Brain microvascular endothelial cell (primary cell): ENCODE results near the gene NCF4.

Source experiments
- DNase-seq: peaks from one replicate; pipeline ENCODE4 v3.0.0-alpha.2; 2020
- H3K27ac ChIP-seq: fragments of 250-450 bp; sonication (Bioruptor Pico); 2 replicates; pipeline ENCODE4 v1.5.1; 2020; ENCODE audit warnings: mild to moderate bottlenecking, moderate library complexity
- H3K27me3 ChIP-seq: fragments of 250-450 bp; sonication (Bioruptor Pico); replicated peaks from 2 replicates; pipeline ENCODE4 v1.5.1; 2020; ENCODE audit warnings: mild to moderate bottlenecking
- H3K36me3 ChIP-seq: fragments of 250-450 bp; sonication (Bioruptor Pico); replicated peaks from 2 replicates; pipeline ENCODE4 v1.5.1; 2020; ENCODE audit warnings: mild to moderate bottlenecking
- H3K4me3 ChIP-seq: 2 replicates; pipeline ENCODE4 v1.5.1; 2011; ENCODE audit warnings: low read depth, mild to moderate bottlenecking, control low read depth, low read length, moderate library complexity
- CTCF ChIP-seq: IDR thresholded peaks from 2 replicates; pipeline ENCODE4 v1.5.1; 2011; ENCODE audit warnings: low read depth, mild to moderate bottlenecking, moderate library complexity, low read length, control low read depth, inconsistent platforms; ENCODE audit errors: missing control alignments
- in situ Hi-C: cut with HindIII; loops from 2 replicates; pipeline ENCODE4 v1.10.0; 2017; ENCODE audit warnings: low sequenced_read_pairs, low pct_ligation_motif_present

NCF4 gene

GRCh38 chr22:36852056-36852973, 8.5 kb upstream of the NCF4 start:
- Histone ChIP-seq H3K27ac (no peak overlapping the region), H3K36me3 (no peaks in the 10 kb centered on the region), H3K27me3 (peaks cover 4% of the 10 kb centered on the region), H3K4me3 (no peak overlapping the region)
- no peak for TF ChIP-seq CTCF
- no peak for DNase-seq
- in situ Hi-C loops, result no loop called here

- Histone ChIP-seq H3K27me3 (peaks cover 9% of the 10 kb centered on the region), H3K36me3 (no peaks in the 10 kb centered on the region), H3K4me3 (no peak overlapping the region), H3K27ac (no peak overlapping the region)
- in situ Hi-C loops, result no loop called here
- peak; percentile 50 for DNase-seq
- TF ChIP-seq CTCF, result peak; percentile 87
Measured at GRCh38 chr22:36853407-36854099, 7.3 kb upstream of the NCF4 start.

DNA sequence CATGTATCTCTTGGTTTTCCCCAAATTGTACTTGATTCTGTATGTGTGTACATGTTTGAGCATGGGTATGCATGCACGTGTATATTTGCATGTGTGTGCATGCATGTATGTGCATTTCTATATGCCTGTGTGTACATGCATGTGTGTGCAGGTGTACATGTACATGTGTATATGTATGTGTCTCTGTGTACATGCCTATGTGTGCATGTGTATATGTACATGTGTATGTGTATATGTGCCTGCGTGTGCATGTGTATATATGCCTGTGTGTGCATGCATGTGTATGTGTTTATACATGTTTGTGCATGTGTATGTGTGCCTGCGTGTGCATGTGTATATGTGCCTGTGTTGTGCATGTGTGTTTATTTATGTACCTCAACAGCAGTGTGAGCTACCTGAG, 5.3 kb upstream of the NCF4 start:
- TF ChIP-seq CTCF, result no peak
- in situ Hi-C loops, result no loop called here
- Histone ChIP-seq H3K27ac (no peak overlapping the region), H3K4me3 (no peak overlapping the region), H3K27me3 (peaks cover 9% of the 10 kb centered on the region), H3K36me3 (no peaks in the 10 kb centered on the region)
- no peak for DNase-seq

- Histone ChIP-seq H3K36me3 (no peaks in the 10 kb centered on the region), H3K4me3 (no peak overlapping the region), H3K27me3 (peaks cover 9% of the 10 kb centered on the region), H3K27ac (no peak overlapping the region)
- TF ChIP-seq CTCF, result peak; percentile 100
- in situ Hi-C loops, result no loop called here
- DNase-seq, result peak; percentile 70
Measured at GRCh38 chr22:36856121-36856791, 4.5 kb upstream of the NCF4 start.

DNA sequence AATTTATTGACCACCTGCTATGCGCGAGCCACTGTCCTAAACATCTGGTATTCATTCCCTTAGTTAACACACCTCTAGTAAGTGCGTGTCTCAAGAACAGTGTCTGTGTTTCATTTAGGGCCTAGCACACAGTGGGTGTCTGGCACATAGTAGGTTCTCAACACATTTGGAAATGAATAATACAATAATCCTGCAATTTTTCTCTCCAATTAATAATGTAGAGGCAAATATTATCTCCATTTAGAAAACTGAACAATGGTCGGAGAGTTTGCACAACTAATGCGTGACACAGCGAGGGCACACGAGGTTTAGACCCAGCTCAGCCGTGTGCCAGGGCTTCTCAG, 4.0 kb upstream of the NCF4 start:
- Histone ChIP-seq H3K27ac (no peak overlapping the region), H3K4me3 (no peak overlapping the region), H3K27me3 (peaks cover 9% of the 10 kb centered on the region), H3K36me3 (no peaks in the 10 kb centered on the region)
- no peak for DNase-seq
- in situ Hi-C loops, result no loop called here
- TF ChIP-seq CTCF, result no peak
